ENCODE data around the gene ACBD6.
"Not testable (repeated sequence)": the region's sequence is repeated elsewhere in the genome, so short reads cannot be mapped to it uniquely, and the experiment has no call there.

Gene ACBD6, protein sequence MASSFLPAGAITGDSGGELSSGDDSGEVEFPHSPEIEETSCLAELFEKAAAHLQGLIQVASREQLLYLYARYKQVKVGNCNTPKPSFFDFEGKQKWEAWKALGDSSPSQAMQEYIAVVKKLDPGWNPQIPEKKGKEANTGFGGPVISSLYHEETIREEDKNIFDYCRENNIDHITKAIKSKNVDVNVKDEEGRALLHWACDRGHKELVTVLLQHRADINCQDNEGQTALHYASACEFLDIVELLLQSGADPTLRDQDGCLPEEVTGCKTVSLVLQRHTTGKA
- 28.5 to 46.3 (median 45.0) reads per million in 3 donors for total RNA-seq

DNA sequence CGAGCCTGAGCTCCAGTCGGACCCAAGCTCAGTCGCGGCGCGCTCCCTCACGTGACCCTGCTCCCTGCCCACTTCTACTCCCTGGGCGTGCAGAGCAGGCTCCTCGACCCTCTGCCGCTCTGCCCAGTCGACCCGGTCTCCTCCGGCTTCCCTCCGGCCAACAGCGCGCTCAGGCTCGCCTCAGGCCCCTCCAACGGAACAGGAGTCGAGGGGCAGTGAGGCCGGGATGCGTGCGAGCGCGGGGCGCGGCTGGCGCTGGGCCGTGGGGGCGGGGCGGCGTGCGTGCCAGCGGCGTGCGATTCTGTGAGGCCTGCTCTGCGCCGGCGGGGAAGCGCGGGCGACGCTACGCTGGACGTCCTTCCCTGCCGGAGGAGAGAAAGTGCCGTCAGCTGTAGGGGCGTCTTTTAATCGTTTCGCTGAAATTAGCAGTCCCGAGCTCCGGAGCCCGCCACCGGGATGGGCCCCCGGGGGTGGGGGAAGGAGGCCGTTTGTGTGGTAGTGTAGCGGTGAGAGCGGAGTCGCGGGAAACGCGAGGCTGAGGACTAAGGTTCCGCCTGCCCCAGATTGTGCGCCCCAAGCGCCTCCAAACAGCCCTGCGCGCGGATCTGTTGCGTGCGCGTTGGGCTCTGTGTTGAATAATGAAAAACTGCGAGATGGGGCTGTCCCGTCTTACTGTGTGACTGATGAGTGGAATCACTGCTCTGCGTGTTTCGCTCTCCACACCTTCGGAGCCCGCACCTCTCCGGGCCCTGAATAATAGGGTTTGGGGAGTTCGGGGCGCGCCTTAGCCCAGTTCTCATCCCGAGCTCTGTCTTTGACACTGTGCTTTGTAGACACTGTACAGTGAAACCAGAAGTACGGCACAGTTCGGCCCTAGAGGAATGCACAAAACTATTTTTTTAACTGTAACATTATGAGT is at the start of gene ACBD6:
Gene ACBD6, minus strand, starts transcription at position 217 of the 919 bp plus-strand sequence. CDS start 311 bp downstream, outside the sequence.
- Histone ChIP-seq H3K27me3 (replicated peaks; ENCODE audit: control insufficient read depth, insufficient read depth, low read length, poor library complexity, severe bottlenecking) (no peaks in the 10 kb centered on the region), H3K36me3 (ENCODE audit: control insufficient read depth, insufficient read depth, low read length) (no peaks in the 10 kb centered on the region), H3K9me3 (ENCODE audit: control insufficient read depth, low read length) (no peaks in the 10 kb centered on the region), H3K27ac (ENCODE audit: insufficient read depth, low read length, poor library complexity, severe bottlenecking) (peak within 1 kb of the TSS; percentile 83), H3K4me3 (ENCODE audit: insufficient read depth, low read depth, low read length, poor library complexity, severe bottlenecking) (peak within 1 kb of the TSS; percentile 98), H3K4me1 (ENCODE audit: control insufficient read depth, insufficient read depth, low read length, poor library complexity, severe bottlenecking) (peaks cover 5% of the 10 kb centered on the region)
- peak; percentile 57 to 74 (median 63) for DNase-seq

DNA sequence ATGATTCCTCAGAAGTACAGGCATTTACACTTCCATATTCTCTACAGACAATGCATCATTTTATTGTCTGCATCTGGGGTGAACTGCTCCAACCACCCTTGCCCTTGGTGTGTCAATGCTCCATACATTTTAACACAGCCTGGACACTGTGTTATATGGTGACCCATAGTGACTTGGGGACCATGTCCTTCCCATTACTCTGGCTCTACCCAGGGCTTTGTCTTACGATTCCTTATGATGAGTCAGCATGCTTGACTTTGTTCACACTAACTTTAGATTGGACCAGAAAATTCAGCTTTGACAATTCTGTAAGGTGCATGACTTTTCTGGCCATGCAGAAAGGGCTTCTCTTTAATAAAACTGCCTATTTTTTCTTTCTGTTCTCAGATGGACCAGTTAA is 49.6 kb upstream of the ACBD6 start:
- Histone ChIP-seq H3K27ac (ENCODE audit: insufficient read depth, low read length, poor library complexity, severe bottlenecking) (no peak overlapping the region), H3K4me1 (ENCODE audit: control insufficient read depth, insufficient read depth, low read length, poor library complexity, severe bottlenecking) (no peaks in the 10 kb centered on the region), H3K27me3 (replicated peaks; ENCODE audit: control insufficient read depth, insufficient read depth, low read length, poor library complexity, severe bottlenecking) (no peaks in the 10 kb centered on the region), H3K4me3 (ENCODE audit: insufficient read depth, low read depth, low read length, poor library complexity, severe bottlenecking) (no peak overlapping the region), H3K9me3 (ENCODE audit: control insufficient read depth, low read length) (no peaks in the 10 kb centered on the region), H3K36me3 (ENCODE audit: control insufficient read depth, insufficient read depth, low read length) (no peaks in the 10 kb centered on the region)
- DNase-seq = no peak

DNA sequence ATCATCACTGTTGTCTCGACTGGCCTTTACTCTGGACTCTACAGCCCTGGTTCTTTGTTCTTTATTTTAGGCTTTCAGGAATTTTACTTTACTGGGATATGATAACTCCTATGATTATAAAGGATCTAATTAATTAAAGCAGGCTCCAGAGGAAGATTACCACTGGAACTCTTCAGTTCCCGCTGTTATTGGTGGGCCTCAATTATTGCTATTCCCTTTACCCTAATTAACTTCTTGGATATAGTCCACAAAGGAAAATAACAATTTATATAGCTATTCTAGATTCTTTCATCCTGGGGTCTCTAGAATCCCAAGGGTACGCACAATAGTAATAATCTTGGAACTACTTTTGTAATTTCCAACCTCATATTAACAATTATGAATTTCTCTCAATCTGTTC is 47.9 kb upstream of the ACBD6 start:
- H3K27ac ChIP-seq (ENCODE audit: insufficient read depth, low read length, poor library complexity, severe bottlenecking) = no peak overlapping the region
- H3K4me1 ChIP-seq (ENCODE audit: control insufficient read depth, insufficient read depth, low read length, poor library complexity, severe bottlenecking) = no peaks in the 10 kb centered on the region
- H3K27me3 ChIP-seq (replicated peaks; ENCODE audit: control insufficient read depth, insufficient read depth, low read length, poor library complexity, severe bottlenecking) = no peaks in the 10 kb centered on the region
- H3K36me3 ChIP-seq (ENCODE audit: control insufficient read depth, insufficient read depth, low read length) = no peaks in the 10 kb centered on the region
- no peaks in the 10 kb centered on the region for H3K9me3 ChIP-seq (ENCODE audit: control insufficient read depth, low read length)
- DNase-seq = no peak
- no peak overlapping the region for H3K4me3 ChIP-seq (ENCODE audit: insufficient read depth, low read depth, low read length, poor library complexity, severe bottlenecking)

DNA sequence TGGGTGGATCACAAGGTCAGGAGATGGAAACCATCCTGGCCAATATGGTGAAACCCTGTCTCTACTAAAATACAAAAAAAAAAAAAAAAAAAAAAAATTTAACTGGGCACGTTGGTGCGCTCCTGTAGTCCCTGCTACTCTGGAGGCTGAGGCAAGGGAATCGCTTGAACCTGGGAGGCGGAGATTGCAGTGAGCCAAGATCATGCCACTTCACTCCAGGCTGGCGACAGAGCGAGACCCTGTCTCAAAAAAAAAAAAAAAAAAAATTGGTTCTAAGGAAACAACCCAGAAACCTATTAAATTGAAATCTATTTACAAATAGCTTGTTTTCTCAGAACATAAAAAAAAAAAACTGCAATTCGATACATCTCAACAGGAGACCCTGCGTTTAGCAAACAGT is 47.4 kb upstream of the ACBD6 start:
- not testable (repeated sequence) for DNase-seq; H3K4me1 ChIP-seq (ENCODE audit: control insufficient read depth, insufficient read depth, low read length, poor library complexity, severe bottlenecking); H3K27me3 ChIP-seq (replicated peaks; ENCODE audit: control insufficient read depth, insufficient read depth, low read length, poor library complexity, severe bottlenecking); H3K4me3 ChIP-seq (ENCODE audit: insufficient read depth, low read depth, low read length, poor library complexity, severe bottlenecking); H3K27ac ChIP-seq (ENCODE audit: insufficient read depth, low read length, poor library complexity, severe bottlenecking); H3K9me3 ChIP-seq (ENCODE audit: control insufficient read depth, low read length); H3K36me3 ChIP-seq (ENCODE audit: control insufficient read depth, insufficient read depth, low read length)

DNA sequence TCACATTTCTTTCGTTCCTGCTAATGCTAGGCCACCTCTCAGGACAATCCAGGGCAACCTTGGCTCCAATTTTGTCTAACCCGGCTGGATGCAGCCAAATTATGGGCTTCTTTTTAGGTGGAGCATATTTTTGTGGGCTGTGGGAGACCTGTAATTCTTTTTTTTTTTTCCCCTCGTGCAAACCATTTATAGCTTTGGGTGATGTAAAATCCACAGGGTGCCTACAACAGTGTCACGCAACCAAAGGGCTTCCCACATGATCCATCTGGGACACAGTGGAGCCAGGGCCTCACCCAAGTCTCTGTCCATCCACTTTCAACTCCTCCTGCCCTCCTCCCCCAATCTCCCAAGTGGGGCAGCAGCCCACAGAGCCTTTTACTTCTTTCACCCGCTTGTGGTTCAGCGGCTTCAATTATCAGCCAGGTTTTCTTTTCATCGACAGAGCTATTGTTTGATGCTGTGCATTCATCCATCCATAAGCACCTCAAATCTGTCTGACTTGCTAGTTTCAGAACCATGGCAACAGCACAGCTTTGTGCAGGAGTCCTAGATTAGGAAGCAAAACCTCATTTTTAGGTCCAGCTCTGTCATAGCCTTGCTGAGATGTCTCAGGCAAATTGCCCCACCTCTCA is 46.4 kb upstream of the ACBD6 start:
- Histone ChIP-seq H3K27ac (ENCODE audit: insufficient read depth, low read length, poor library complexity, severe bottlenecking) (no peak overlapping the region), H3K9me3 (ENCODE audit: control insufficient read depth, low read length) (no peaks in the 10 kb centered on the region), H3K4me3 (ENCODE audit: insufficient read depth, low read depth, low read length, poor library complexity, severe bottlenecking) (no peak overlapping the region), H3K27me3 (replicated peaks; ENCODE audit: control insufficient read depth, insufficient read depth, low read length, poor library complexity, severe bottlenecking) (no peaks in the 10 kb centered on the region), H3K36me3 (ENCODE audit: control insufficient read depth, insufficient read depth, low read length) (no peaks in the 10 kb centered on the region), H3K4me1 (ENCODE audit: control insufficient read depth, insufficient read depth, low read length, poor library complexity, severe bottlenecking) (no peaks in the 10 kb centered on the region)
- no peak for DNase-seq

DNA sequence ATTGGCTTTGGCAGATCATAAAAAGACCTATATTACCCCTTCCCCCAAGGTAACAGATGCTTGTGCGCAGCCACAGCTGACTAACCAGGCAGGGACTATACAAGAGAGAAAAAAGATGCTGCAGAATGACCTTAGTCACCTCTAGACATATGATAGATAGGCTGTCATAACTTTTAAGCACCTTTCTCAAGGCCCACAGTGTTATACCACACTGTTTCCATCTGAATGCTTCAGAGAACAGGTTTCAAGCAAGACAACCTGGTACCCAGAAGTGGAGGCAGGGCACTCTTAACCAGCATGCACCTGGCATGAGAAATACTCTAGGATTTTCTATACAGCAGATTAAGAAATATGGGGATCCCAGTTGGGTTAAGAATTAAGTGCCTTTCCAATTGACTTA is 43.6 kb upstream of the ACBD6 start:
- no peak overlapping the region for H3K4me3 ChIP-seq (ENCODE audit: insufficient read depth, low read depth, low read length, poor library complexity, severe bottlenecking)

DNA sequence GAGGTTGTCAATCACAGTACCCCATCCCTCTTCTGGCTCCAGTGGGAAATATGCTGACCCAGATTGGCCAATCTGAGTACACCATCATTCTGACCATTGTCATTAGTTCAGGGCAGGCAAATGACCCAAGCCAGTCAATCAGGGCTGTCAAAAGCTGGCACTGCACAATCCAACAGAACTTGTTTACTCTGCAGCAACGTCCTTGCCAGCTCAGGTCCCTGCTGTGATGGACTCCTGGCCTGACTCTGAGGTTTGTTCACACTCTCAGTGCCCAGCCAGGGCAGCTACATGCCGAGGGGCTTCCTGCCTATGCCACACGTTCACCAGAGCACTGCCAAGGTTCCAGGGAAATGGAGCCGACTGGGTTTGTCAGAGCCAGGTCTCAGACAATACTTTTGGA is 41.7 kb upstream of the ACBD6 start:
- no peak for DNase-seq
- H3K4me3 ChIP-seq (ENCODE audit: insufficient read depth, low read depth, low read length, poor library complexity, severe bottlenecking) = no peak overlapping the region
- no peaks in the 10 kb centered on the region for H3K9me3 ChIP-seq (ENCODE audit: control insufficient read depth, low read length)
- H3K4me1 ChIP-seq (ENCODE audit: control insufficient read depth, insufficient read depth, low read length, poor library complexity, severe bottlenecking) = no peaks in the 10 kb centered on the region
- no peaks in the 10 kb centered on the region for H3K36me3 ChIP-seq (ENCODE audit: control insufficient read depth, insufficient read depth, low read length)
- H3K27ac ChIP-seq (ENCODE audit: insufficient read depth, low read length, poor library complexity, severe bottlenecking) = no peak overlapping the region
- H3K27me3 ChIP-seq (replicated peaks; ENCODE audit: control insufficient read depth, insufficient read depth, low read length, poor library complexity, severe bottlenecking) = no peaks in the 10 kb centered on the region

More for the DNA sequence above, 43.6 kb upstream of the ACBD6 start:
- Histone ChIP-seq H3K4me1 (ENCODE audit: control insufficient read depth, insufficient read depth, low read length, poor library complexity, severe bottlenecking) (no peaks in the 10 kb centered on the region), H3K27ac (ENCODE audit: insufficient read depth, low read length, poor library complexity, severe bottlenecking) (no peak overlapping the region), H3K36me3 (ENCODE audit: control insufficient read depth, insufficient read depth, low read length) (no peaks in the 10 kb centered on the region), H3K9me3 (ENCODE audit: control insufficient read depth, low read length) (no peaks in the 10 kb centered on the region), H3K27me3 (replicated peaks; ENCODE audit: control insufficient read depth, insufficient read depth, low read length, poor library complexity, severe bottlenecking) (no peaks in the 10 kb centered on the region)
- DNase-seq = no peak

DNA sequence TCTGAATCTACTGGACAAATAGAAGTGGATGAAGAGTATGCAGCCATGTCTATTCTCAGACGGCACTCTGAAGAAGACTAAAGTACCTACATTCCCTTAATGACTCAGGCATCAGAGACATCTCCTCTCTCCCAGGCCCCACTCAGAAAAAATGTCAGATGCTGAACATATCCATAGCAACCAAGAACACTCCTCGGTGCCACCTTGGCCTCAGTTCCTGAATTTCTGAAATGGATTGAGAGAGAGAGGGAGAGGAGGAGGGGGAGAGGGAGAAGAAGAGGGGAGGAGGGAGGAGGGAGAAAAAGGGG is 40.4 kb upstream of the ACBD6 start:
- no peak overlapping the region for H3K27ac ChIP-seq (ENCODE audit: insufficient read depth, low read length, poor library complexity, severe bottlenecking)
- H3K27me3 ChIP-seq (replicated peaks; ENCODE audit: control insufficient read depth, insufficient read depth, low read length, poor library complexity, severe bottlenecking) = no peaks in the 10 kb centered on the region
- H3K36me3 ChIP-seq (ENCODE audit: control insufficient read depth, insufficient read depth, low read length) = no peaks in the 10 kb centered on the region
- no peak overlapping the region for H3K4me3 ChIP-seq (ENCODE audit: insufficient read depth, low read depth, low read length, poor library complexity, severe bottlenecking)
- no peaks in the 10 kb centered on the region for H3K4me1 ChIP-seq (ENCODE audit: control insufficient read depth, insufficient read depth, low read length, poor library complexity, severe bottlenecking)
- H3K9me3 ChIP-seq (ENCODE audit: control insufficient read depth, low read length) = no peaks in the 10 kb centered on the region
- DNase-seq = no peak

DNA sequence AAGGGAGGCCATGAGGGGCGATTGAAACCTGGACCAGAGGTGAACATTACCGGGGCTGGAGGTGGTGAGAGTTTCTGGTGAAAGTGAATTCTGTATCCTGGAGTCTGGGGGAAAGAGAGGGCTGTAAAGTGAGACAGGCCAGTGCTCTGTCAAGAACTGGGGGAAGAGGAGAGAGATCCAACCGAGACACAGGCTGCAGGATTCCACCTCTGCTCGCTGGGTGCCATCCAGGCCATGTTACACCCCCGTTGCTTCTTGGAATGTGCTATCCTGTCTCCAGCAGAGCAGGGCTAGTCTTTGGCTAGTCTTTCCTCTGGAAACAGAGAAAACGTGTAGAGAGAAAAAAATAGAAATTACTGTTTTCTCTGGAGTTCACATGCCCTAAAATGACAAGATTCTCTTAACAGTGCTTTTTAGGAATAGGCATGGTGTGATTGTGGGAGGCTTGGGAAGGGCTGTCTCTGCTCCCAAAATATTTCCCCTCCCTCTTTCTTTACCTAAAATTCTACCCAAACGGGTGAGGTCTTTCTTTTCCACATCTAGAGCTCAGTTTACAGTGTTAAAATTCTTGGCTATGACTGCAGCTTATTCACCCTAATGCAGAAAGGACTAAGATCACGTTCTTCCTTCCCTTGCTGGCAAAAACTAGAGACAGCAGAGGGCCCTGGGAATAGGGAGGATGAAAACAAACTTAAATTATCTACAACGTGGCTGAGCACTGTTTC is 39.9 kb upstream of the ACBD6 start:
- Histone ChIP-seq H3K9me3 (ENCODE audit: control insufficient read depth, low read length) (no peaks in the 10 kb centered on the region), H3K27ac (ENCODE audit: insufficient read depth, low read length, poor library complexity, severe bottlenecking) (no peak overlapping the region), H3K36me3 (ENCODE audit: control insufficient read depth, insufficient read depth, low read length) (no peaks in the 10 kb centered on the region), H3K4me3 (ENCODE audit: insufficient read depth, low read depth, low read length, poor library complexity, severe bottlenecking) (no peak overlapping the region), H3K27me3 (replicated peaks; ENCODE audit: control insufficient read depth, insufficient read depth, low read length, poor library complexity, severe bottlenecking) (no peaks in the 10 kb centered on the region), H3K4me1 (ENCODE audit: control insufficient read depth, insufficient read depth, low read length, poor library complexity, severe bottlenecking) (no peaks in the 10 kb centered on the region)
- no peak for DNase-seq
